ENCODE measurements around the gene EEF2KMT. TPM values are rescaled to one million over a fixed set of nuclear protein-coding genes. Genes with fewer than 3 reads are reported as not detected.
A peak's percentile ranks its signal among the peaks of the same experiment; 100 is the strongest.

The EEF2KMT gene
- total and polyA plus RNA-seq, 2 of the 8 experiments (the other 6 are each of a cell fraction or from before 2014, with no cell fraction given): 35.8 to 37.0 TPM

GRCh38 chr16:5046914-5047313 lies 50.7 kb downstream of the EEF2KMT start:
- Histone ChIP-seq H4K5ac (ENCODE audit: insufficient read length, low read depth, low read length) (no peak overlapping the region), H3K9ac (replicated peaks in 1 of 4; ENCODE audit: extremely low read depth in 1 of 4, low read depth in 3 of 4, low read length in 3 of 4) (no peak overlapping the region), H2BK20ac (ENCODE audit: low read length) (no peak overlapping the region), H2BK120ac (replicated peaks; ENCODE audit: low read depth, low read length) (no peak overlapping the region), H3K56ac (replicated peaks; ENCODE audit: insufficient read length, low read depth, low read length) (no peak overlapping the region), H3K23ac (ENCODE audit: insufficient read length) (no peak overlapping the region), H3K4me1 (replicated peaks in 1 of 4; ENCODE audit: control insufficient read depth in 3 of 4, insufficient read depth in 4 of 4, low read length in 3 of 4) (no peaks in the 10 kb centered on the region; a peak in 1 of 7 replicates), H3K4me2 (ENCODE audit: insufficient read depth in 1 of 2, low read depth in 2 of 2, low read length in 2 of 2) (no peak overlapping the region), H4K20me1 (replicated peaks in 1 of 2; ENCODE audit: control insufficient read depth in 1 of 2, insufficient read depth in 2 of 2, low read length in 2 of 2) (no peaks in the 10 kb centered on the region), H2AFZ (ENCODE audit: low read length) (0 out of 2 replicates have a peak overlapping the region, but pooled peaks have one; percentile 10), H4K91ac (replicated peaks; ENCODE audit: insufficient read length, low read length) (no peak overlapping the region), H2BK5ac (ENCODE audit: low read depth, low read length) (no peak overlapping the region), H2AK5ac (ENCODE audit: low read depth, low read length) (no peak overlapping the region), H3K27me3 (replicated peaks in 1 of 4; ENCODE audit: control insufficient read depth in 3 of 4, extremely low read depth in 1 of 4, insufficient read depth in 3 of 4, low read length in 3 of 4) (no peaks in the 10 kb centered on the region), H3K4ac (replicated peaks; ENCODE audit: insufficient read length, low read depth, low read length) (no peak overlapping the region), H3K4me3 (ENCODE audit: extremely low read depth in 1 of 4, insufficient read depth in 2 of 4, low read depth in 3 of 4, low read length in 4 of 4) (no peak overlapping the region), H3K18ac (ENCODE audit: extremely low read depth, low read length) (no peak overlapping the region), H3K23me2 (ENCODE audit: low read depth, low read length) (no peaks in the 10 kb centered on the region), H2BK12ac (ENCODE audit: low read depth, low read length) (no peak overlapping the region), H3K36me3 (ENCODE audit: control insufficient read depth in 2 of 4, insufficient read depth in 4 of 4, low read length in 3 of 4) (no peaks in the 10 kb centered on the region), H3K27ac (ENCODE audit: low read depth, low read length) (no peak overlapping the region), H2BK15ac (ENCODE audit: low read length) (no peak overlapping the region), H3K14ac (ENCODE audit: insufficient read length) (no peak overlapping the region), H3K9me3 (ENCODE audit: insufficient read depth in 2 of 2, low read depth in 1 of 2, low read length in 1 of 2) (no peaks in the 10 kb centered on the region), H3K79me1 (ENCODE audit: low read depth, low read length) (no peaks in the 10 kb centered on the region), H4K8ac (ENCODE audit: extremely low read depth, insufficient read depth, low read length) (no peak overlapping the region), H3K79me2 (ENCODE audit: control insufficient read depth in 1 of 2, insufficient read depth in 2 of 2, low read length in 2 of 2) (no peaks in the 10 kb centered on the region)
- 67% methylated on average over 2 of the region's 2 CpGs; no CpG with 5 or more reads in 1 of the 2 experiments for WGBS, 2 experiments (ENCODE audit: extremely low coverage in 1 of 2, insufficient coverage in 1 of 2, insufficient read length in 1 of 2, insufficient replicate concordance in 2 of 2, low coverage in 1 of 2, low lambda C conversion rate in 2 of 2, missing lambda C conversion rate in 1 of 2)
- FAIRE-seq (peak; percentile 62), DNase-seq (ENCODE audit: low read depth in 1 of 2, low spot score in 2 of 2) (no peak)
- ChIA-PET POLR2A (ENCODE audit: partially characterized antibody) (interaction anchor here (0.9 to 1.4 kb wide), 2 partner anchors 12 to 16 kb away, joined by 3 to 4 read pairs; no protein-coding TSS in a partner anchor), CTCF (ENCODE audit: partially characterized antibody) (interaction anchor here (0.6 to 28.8 kb wide), 4 partner anchors 10 to 35 kb away, joined by 3 to 625 read pairs (median 59); partner anchors contain the start of gene ALG1)
- TF ChIP-seq SIN3A (conservative IDR thresholded peaks at IDR 0.05 in 1 of 2, IDR thresholded peaks at IDR 0.05 in 1 of 2; ENCODE audit: low read depth in 1 of 2, low read length in 2 of 2): no peak
- no peak for TF ChIP-seq SP4 (IDR thresholded peaks at IDR 0.05; ENCODE audit: low read length)
- peak in 2 of 3 experiments; percentile 16 to 30; a peak in 3 of 4 replicates for TF ChIP-seq CTCF (IDR thresholded peaks at IDR 0.05; ENCODE audit: control extremely low read depth in 1 of 3, insufficient read depth in 1 of 3, low read depth in 1 of 3, low read length in 3 of 3)
- no peak for TF ChIP-seq CTBP2 (IDR thresholded peaks at IDR 0.05; ENCODE audit: borderline replicate concordance, insufficient read depth, insufficient read length, low read length)
- no peak for TF ChIP-seq ASH2L (IDR thresholded peaks at IDR 0.05; ENCODE audit: low read length)
- no peak for TF ChIP-seq POLR2A (IDR thresholded peaks at IDR 0.05; ENCODE audit: control extremely low read depth in 1 of 2, low read depth in 2 of 2, low read length in 2 of 2)
- TF ChIP-seq RFX5 (IDR thresholded peaks at IDR 0.05; ENCODE audit: borderline replicate concordance, low read depth, low read length): no peak
- no peak for TF ChIP-seq EGR1 (IDR thresholded peaks at IDR 0.05; ENCODE audit: borderline replicate concordance, low read depth, low read length)
- no peak for TF ChIP-seq KDM5A (IDR thresholded peaks at IDR 0.05; ENCODE audit: low read length)
- TF ChIP-seq TAF1 (IDR thresholded peaks at IDR 0.05; ENCODE audit: low read depth, low read length): no peak
- no peak for TF ChIP-seq FOSL1 (IDR thresholded peaks at IDR 0.05; ENCODE audit: insufficient read depth, low read depth, low read length)
- peak; percentile 56; the same call in 1 of the 2 replicates for TF ChIP-seq SIX5 (IDR thresholded peaks at IDR 0.05; ENCODE audit: low read depth, low read length)

Data from H1 (cell line).